ENCODE measurements around the gene AFMID.
"Not testable (repeated sequence)": the region's sequence is repeated elsewhere in the genome, so short reads cannot be mapped to it uniquely, and the experiment has no call there.

The AFMID gene

DNA sequence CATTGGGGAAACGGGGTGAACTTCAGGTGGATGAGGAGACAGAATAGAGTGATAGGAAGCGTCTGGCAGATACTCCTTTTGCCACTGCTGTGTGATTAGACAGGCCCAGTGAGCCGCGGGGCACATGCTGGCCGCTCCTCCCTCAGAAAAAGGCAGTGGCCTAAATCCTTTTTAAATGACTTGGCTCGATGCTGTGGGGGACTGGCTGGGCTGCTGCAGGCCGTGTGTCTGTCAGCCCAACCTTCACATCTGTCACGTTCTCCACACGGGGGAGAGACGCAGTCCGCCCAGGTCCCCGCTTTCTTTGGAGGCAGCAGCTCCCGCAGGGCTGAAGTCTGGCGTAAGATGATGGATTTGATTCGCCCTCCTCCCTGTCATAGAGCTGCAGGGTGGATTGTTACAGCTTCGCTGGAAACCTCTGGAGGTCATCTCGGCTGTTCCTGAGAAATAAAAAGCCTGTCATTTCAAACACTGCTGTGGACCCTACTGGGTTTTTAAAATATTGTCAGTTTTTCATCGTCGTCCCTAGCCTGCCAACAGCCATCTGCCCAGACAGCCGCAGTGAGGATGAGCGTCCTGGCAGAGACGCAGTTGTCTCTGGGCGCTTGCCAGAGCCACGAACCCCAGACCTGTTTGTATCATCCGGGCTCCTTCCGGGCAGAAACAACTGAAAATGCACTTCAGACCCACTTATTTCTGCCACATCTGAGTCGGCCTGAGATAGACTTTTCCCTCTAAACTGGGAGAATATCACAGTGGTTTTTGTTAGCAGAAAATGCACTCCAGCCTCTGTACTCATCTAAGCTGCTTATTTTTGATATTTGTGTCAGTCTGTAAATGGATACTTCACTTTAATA lies 37.3 kb downstream of the AFMID start:
- DNase-seq, result no peak

DNA sequence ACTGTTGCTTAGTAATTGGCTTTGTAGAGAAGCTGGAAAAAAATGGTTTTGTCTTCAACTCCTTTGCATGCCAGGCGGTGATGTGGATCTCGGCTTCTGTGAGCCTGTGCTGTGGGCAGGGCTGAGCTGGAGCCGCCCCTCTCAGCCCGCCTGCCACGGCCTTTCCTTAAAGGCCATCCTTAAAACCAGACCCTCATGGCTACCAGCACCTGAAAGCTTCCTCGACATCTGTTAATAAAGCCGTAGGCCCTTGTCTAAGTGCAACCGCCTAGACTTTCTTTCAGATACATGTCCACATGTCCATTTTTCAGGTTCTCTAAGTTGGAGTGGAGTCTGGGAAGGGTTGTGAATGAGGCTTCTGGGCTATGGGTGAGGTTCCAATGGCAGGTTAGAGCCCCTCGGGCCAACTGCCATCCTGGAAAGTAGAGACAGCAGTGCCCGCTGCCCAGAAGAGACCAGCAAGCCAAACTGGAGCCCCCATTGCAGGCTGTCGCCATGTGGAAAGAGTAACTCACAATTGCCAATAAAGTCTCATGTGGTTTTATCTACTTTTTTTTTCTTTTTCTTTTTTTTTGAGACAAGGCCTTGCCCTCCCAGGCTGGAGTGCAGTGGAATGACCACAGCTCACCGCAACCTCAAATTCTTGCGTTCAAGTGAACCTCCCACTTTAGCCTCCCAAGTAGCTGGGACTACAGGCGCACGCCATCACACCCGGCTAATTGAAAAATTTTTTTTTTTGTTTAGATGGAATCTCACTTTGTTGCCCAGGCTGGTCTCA lies 38.1 kb downstream of the AFMID start:
- no peak for DNase-seq

DNA sequence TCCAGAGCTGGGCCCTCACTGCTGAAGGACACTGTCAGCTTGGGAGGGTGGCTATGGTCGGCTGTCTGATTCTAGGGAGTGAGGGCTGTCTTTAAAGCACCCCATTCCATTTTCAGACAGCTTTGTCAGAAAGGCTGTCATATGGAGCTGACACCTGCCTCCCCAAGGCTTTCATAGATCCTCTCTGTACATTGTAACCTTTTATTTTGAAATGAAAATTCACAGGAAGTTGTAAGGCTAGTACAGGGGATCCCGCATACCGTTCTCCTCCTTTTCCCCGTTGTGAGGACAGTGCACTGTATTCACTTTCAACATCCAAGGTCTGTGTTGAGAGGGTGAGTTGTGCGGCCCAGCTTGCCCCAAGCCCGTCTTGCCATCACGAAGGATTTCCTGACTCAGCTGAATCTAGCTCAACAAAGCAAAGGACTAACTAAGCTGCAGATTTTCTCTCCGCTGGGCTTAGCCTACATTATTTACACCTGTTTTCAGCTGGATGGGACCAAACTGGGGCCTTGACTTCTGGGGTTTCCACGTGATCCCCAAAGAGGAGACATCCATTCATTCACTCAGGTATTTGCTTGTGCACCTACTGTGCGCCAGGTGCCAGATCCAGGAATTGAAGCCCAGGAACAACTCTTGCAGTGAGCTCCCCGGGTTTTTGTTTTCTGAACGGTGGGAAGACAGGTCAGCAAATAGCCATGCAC lies 39.0 kb downstream of the AFMID start:
- no peak for DNase-seq

DNA sequence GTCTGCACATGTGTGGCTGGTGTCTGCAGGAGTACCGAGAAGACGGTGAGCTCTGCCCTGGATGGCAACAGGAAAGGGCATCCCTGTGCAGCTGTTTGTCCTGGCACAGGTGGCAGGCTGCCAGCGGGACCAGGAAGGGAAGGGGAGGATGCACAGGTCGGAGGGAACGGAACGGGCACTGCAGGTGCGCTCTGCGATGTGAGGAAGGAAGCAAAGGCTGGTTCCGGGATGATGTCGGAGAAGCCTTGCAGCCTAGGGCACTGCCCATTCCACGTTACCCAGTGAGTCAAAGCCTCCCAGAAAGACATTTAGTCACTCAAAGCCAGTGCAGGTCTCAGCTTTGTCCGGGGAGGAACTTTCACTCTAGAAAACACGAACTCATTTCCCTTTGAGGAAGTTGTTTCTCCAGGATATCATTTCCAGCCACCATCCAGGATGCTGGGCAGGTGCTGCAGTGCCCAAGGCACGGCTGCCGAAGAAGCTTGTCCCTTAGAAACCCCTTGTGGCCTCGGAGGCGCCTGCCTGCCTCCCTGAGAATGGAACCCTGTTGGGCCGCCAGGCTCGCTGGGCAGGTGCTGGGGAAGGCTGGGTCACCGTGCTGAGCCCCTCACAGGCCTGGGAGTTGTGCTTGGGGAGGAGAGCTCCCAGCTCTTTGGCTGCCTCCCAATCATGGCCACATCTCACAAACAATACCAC lies 39.7 kb downstream of the AFMID start:
- no peak for DNase-seq

DNA sequence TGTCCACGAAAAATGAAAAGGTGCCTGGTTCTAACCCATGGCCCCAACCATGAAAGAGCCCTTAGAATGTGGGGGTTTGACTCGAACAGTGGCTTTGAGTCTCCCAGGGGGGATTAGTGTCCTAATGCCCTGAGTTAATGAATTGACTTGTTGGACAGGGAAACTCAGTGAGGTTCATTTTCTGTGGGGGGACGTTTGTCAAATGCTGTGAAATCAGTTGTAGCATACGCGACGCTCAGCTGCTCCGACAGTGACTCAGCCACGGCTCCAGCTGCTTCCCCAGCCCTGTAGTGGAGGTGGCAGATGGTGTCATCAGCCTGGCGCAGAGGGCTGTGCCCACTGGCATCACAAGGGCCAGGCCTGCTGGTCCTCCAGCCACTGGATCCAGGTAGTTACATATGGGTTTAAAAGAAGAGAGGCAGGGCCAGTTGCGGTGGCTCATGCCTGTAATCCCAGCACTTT lies 40.3 kb downstream of the AFMID start:
- no peak for DNase-seq

DNA sequence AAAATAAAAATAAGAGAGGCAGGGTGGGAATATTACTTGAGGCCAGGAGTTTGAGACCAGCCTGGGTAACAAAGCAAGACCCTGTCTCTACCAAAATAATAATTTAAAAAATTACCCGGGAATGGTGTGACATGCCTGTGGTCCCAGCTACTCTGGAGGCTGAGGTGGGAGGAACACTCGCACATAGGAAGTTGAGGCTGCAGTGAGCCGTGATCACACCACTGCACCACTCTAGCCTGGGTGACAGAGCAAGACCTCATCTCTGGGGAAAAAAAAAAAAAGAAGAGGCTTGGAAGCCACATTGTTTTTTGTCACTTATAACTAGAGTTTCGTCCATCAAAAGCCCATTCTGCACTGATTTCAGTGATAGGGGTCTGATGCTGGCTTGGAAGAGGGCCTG lies 41.0 kb downstream of the AFMID start:
- DNase-seq, result no peak

DNA sequence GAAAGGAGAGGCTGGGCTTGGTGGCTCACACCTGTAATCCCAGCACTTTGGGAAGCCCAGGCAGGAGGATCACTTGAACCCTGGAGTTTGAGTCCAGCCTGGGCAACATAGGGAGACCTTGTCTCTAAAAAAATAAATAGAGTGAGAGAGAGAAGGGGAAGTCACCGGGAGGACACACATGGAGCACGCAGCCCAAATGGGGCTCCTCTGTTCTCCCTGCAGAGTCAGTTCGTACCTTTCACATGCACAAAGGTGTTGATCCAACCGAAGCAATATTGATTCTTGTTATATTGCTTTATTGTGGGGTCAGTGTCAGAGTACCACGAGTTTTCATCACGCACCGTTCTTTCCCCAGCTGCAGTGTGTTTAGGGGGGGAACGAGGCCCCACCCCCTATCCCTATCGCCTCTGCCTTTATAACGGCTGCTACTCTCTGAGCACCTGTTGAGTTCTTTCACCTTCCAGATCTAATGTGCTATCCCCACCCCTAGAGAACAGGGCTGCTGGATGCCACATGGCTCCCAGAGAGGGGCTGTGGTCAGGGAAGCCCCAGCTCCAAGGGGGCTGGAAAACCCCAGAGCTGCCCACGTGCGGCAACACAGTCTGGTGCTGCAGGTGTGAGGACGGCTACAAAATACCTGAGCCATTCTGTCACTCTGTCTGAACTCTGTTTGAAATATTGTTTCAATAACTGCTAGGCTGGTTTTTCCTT lies 43.2 kb downstream of the AFMID start:
- no peak for DNase-seq

DNA sequence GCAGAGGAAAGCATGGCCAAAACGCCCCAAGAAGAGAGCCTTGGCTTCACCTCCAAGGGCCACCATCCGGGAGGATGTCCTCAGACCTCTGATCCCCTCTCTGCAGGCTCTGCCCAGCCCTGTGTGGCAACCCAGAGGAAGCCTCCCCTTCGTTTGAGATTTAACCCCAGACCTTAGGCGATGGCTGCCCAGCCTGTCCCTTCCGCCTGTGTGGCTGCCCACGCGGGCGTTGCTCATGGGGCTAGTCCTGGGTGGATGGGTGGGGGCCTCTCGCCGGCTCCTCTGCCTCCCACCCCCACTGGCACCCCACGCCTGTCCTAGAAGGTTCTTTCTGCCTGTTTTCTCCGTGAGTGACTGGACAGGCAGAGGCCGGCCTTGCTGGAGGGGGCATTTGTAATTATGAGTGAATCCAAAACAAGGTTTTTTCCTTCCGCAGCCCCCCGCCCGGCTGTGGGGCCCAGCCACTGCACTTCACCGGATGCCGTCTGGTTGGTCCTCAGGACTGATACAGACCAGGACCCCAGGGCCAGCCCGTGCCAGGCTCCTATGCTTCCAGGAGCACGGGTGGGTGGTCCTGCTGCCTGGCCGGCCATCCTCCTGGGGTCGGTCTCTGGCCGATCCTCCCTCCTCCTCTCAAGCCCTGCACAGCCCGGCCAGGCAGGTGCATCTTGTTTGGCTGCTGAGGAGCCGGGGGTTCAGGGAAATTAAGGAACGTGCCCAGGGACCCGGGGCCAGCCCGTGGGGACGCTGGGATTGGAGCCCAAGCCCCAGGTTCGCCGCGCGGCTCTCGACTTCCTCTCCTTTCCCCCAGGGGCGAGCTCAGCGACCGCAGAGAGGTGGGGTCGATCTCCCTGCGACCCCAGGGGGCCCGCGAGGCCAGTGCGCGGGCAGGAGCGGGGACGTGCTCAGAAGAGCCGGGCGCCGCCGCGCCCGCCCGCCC lies 44.1 kb downstream of the AFMID start, which contains the start of gene TMEM235:
Gene TMEM235, plus strand, starts transcription at position 636 of the 940 bp plus-strand sequence. CDS start 393 bp downstream, outside the sequence.
- DNase-seq, result no peak

DNA sequence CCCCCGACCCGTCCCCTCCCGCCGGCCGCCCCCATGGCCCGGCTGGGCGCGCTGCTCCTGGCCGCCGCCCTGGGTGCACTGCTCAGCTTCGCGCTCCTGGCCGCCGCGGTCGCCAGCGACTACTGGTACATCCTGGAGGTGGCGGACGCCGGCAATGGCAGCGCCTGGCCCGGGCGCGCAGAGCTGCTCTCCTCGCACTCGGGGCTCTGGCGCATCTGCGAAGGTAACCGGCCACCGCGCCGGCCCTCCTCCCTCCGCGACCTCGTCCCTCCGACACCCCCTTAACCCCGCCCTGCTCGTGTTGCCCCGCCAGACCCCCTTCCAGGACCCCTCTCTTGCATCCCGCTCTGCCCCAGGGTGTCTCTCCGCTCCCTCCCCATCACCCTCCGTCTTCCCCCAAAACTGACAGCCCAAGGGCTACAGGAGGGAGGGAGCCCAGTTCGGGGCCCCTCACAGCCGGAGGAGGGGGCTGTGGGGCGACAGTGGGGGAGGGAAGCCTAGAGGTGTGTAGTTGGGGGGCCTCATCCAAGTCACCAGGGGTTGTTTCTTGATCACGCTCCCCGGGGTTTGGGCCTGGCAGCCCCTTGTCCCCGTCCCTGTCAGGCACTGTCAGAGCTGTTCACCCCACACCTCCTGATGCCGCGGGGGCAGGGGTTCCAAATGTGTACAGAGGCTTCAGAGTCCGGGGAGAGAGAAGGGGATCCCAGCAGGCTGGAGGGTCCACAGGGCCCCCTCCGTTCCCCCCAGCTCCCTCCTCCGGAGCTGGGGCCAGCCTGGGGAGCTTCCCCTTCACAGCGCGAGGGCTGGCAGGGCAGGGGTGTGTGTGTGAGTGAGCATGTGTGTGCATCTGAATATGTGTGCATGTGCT lies 45.1 kb downstream of the AFMID start:
- DNase-seq, result no peak

DNA sequence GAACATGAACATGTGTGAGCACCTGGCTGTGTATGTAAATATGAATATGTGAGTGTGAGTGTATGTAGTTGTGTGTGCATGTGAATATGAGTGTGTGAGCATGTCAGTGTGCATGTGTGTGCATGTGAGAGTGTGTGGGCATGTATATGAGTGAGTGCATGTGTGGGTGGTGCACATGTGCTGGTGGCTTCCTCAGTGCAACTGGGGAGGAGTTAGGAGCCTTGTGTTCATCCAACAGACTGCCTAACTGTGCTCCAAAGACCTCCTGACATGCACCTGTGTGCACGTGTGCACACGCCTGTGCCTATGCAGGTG lies 45.7 kb downstream of the AFMID start:
- DNase-seq, result no peak

DNA sequence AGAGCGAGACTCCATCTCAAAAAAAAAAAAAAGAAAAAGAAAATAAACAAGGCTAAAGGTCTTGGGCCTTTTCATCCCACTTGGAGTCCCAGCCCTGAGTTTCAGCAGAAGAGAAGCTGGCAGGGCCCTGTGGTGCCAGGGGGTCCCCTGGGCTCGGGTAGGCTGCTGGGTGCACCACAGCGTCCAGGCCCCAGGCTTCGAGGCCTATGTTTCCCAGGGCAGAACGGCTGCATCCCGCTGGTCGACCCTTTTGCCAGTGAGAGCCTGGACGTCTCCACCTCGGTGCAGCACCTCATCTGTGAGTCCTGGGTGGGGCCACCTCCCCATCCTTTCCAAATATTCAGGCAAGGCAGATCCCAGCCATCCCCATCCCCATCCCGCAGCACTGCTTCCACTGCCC lies 46.5 kb downstream of the AFMID start:
- DNase-seq, result no peak

DNA sequence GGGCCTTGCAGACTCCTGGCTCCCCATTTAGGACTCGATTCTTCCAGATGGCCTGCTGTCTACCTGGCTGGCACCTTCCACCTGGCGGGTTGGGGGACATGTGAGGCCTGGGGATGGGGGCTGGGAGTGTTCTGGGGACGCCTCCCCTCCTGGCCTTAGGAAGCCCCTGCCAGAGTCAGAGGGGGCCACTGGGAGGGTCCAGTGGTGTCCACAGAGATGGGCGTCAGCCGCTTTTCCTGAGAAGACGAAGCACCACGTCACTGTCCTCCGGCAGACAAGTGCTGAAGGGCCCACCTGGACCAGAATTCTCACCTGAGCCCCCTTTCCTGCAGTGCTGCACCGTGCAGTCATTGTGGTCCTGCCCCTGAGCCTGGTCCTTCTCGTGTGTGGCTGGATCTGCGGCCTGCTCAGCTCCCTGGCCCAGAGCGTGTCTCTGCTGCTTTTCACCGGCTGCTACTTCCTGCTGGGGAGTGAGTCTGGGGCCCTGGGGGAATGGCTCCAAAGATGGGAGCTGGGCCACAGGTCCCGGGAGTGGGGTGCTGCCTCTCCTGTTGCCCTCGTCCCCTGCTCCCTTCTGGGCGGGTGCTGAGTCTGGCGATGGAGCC lies 47.2 kb downstream of the AFMID start:
- DNase-seq, result no peak

DNA sequence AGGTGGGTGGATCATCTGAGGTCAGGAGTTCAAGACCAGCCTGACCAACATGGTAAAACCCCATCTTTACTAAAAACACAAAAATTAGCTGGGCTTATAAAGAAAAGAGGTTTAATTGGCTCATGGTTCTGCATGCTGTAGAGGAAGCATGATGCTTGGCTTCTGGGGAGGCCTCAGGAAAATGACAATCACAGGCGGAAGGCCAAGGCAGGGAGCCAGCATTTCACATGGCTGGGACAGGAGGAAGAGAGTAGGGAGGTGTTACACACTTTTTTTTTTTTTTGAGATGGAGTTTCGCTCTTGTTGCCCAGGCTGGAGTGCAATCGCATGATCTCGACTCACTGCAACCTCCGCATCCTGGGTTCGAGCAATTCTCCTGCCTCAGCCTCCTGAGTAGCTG lies 47.9 kb downstream of the AFMID start:
- not testable (repeated sequence) for DNase-seq

DNA sequence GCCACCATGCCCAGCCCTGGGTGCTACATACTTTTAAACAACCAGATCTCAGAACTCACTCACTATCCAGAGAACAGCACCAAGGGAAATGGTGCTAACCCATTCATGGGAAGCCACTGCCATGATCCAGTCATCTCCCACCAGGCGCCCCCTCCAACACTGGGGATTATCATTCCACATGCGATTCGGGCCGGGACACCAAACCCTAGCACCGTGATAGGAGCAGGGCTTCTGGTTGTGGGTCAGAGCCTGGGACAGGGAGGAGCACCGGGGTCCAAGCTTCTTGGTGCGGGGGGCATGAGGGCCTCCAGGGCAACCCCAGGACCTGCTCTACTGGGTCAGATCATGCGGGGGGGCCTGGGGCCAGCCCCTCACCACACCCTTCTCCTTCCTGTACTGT lies 48.7 kb downstream of the AFMID start:
- DNase-seq, result no peak

DNA sequence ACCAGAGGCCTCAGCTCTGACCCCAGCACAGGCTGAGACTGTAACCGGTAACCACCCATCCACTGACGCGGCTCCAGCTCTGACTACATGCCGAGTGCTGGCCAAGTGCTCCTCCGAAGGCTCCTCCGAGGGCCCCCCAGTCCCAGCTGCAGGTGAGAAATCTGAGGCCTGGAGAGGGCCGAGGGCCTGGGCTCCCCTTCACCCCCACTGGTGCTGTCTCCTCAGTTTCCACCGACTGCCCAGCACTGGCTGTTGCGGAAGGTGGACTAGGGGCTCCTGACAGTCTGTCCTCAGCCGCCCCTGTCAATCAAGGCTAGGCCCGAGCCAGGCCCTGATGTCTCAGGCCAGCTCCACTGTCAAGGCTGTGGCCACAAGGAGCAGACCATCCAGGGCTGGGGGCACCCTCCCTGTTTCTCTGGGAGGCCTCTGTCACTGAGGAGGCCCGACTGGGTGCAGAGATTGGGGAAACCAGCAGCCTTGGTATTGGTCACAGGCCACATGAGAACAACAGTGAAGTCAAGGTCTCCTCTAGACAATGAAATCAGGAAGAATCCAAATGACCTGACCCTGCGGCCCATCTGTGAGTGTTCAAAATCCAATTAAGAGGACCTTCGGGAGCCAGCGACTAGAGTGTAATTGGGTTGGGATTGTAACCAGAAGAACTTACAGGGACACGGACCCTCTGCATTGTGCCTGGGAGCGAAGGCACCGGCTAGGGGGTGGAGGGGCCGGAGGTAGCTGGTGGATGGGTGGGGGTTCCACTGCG lies 49.4 kb downstream of the AFMID start:
- no peak for DNase-seq

DNA sequence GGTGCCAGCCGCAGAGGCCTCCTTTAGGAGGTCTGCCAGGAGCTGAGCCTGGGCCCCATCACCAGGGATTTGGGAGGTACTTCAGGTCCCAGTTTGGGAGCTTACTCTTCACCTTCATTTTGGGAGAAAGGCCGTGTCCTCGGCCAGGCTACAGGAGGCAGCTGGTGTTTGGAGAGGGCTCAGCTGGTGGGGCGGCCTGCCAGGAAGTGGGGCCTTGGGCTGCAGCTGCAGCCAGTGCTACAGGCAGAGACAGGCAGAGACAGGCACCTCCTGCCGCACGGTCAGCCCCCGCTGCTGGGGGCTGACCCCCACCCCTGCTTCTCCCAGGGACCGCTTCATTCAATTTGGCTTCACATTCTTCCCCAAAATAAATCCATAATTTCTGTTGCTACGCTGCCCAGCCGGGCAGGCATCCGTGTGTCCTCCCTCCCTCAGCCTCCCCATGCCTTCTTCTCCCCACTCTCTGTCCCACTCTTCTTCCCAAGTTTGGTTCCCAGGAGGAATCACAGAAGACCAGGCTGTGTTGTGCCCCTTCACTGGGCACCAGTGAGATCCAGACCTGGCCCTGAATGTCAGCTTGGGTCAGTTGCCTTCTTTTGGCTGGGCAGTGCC lies 50.3 kb downstream of the AFMID start:
- no peak for DNase-seq

DNA sequence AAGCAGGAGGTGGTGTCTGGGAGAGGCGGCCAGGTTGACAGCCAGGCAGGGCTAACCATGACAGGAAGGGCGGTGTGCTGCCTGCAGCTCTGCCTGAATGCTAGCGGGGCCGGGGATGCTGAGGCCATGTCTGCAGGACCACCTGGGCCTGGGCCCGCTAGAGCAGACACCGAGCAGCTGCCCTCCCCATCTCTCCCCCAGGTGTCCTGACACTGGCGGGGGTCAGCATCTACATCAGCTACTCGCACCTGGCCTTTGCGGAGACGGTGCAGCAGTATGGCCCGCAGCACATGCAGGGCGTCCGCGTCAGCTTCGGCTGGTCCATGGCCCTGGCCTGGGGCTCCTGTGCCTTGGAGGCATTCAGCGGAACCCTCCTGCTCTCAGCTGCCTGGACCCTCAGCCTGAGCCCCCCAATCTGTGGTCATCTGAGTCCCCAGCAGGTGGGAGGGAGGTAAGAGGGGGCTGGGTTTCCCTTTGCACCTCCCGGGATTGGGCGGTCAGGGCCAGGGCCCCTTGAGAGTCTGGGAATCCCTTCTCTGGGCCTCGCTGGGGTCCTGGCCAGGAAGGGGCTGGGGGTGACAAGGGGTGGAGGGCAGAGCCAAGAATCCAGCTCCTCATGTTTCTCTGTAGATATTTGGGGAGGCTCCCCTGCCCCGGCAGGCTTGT lies 51.8 kb downstream of the AFMID start:
- DNase-seq, result no peak

DNA sequence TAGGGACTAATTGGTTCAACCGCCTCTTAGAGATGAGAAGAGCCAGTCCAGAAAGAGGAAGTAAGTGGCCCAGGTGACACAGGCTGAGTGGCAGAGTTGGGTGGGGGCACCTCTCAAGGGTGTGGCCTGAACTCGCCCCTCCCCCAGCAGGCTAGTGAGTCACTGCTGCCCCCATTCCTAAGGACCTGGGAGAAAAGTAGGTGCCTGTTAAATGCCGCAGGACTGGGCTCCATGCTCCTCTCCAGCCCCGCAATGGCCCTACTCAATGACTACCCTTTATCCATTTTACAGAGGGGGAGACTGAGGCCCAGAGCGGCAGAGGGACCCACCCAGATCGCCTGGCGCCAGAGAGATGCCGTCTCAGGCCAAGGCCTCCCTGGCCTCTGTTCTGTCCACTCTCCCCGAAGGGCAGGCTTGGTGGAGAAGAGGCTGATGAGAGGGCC lies 52.3 kb downstream of the AFMID start:
- DNase-seq, result no peak

Measured in activated CD4-positive, CD25-positive, alpha-beta regulatory T cell (primary cell).